Colonic mucosa (tissue), 4 donors: ENCODE results near the gene OR5L1. TPM values are rescaled to one million over a fixed set of nuclear protein-coding genes. Genes with fewer than 3 reads are reported as not detected.

Experiments
- DNase-seq: peaks from one replicate; pipeline ENCODE4 v3.0.0-alpha.2; 2020
- H3K27ac ChIP-seq: fragments of 200-600 bp; one replicate; pipeline ENCODE4 v1.8.0; 2021
- H3K27me3 ChIP-seq: fragments of 200-600 bp; one replicate; pipeline ENCODE4 v1.8.0; 2021
- H3K36me3 ChIP-seq: fragments of 200-600 bp; one replicate; pipeline ENCODE4 v1.8.0; 2021
- H3K4me1 ChIP-seq: fragments of 200-600 bp; one replicate; pipeline ENCODE4 v1.8.0; 2021; ENCODE audit warnings: mild to moderate bottlenecking
- H3K4me3 ChIP-seq: fragments of 200-600 bp; one replicate; pipeline ENCODE4 v1.8.0; 2021
- H3K9ac ChIP-seq, 2 donors: one replicate each; pipeline ENCODE4 v1.7.0; 2013; ENCODE audit warnings: control low read depth in 2 of 2, low read depth in 2 of 2, low read length in 2 of 2
- H3K9me3 ChIP-seq: fragments of 200-600 bp; one replicate; pipeline ENCODE4 v1.8.0; 2021
- CTCF ChIP-seq: fragments of 200-600 bp; IDR thresholded peaks from one replicate; pipeline ENCODE4 v1.8.0; 2022; ENCODE audit warnings: antibody characterized with exemption, mild to moderate bottlenecking
- intact Hi-C: fragments of 100-400 bp; cut with DNase I; formaldehyde crosslinking; loops from one replicate; pipeline ENCODE4 v1.14.1; 2022
- total RNA-seq, 2 donors: library from RNA; stranded (reverse); fragmentation: NEBNext Ultra II Directional in 1 of 2; extraction: Animal tissue kit (Norgen Biotek cat#: 25700) in 1 of 2; gene quantifications; one replicate each; pipeline ENCODE4 v1.2.1, GENCODE V29; 2021
- donor health status: healthy.
- donor health status: DM: no; HTN: no; CAD: no.
- donor health status: DM: no; HTN: no; CAD: no.

The OR5L1 gene
- not detected for total RNA-seq

GRCh38 chr11:55811067-55811466, at the start of gene OR5L1:
Gene OR5L1 (plus strand): TSS chr11:55811367. CDS start chr11:55811467, 100 bp downstream.
- Histone ChIP-seq H3K9ac (no peak within 1 kb of the TSS), H3K27me3 (no peaks in the 10 kb centered on the region), H3K9me3 (no peaks in the 10 kb centered on the region), H3K27ac (no peak within 1 kb of the TSS), H3K36me3 (no peaks in the 10 kb centered on the region), H3K4me3 (no peak within 1 kb of the TSS), H3K4me1 (no peaks in the 10 kb centered on the region)
- no peak for DNase-seq
- intact Hi-C loops = no loop called here
- TF ChIP-seq CTCF = no peak

GRCh38 chr11:55773138-55773537, 38.0 kb upstream of the OR5L1 start, which contains the start of gene OR5D13:
Gene OR5D13 (plus strand): TSS chr11:55773438. CDS start chr11:55773438, 0 bp downstream.
- DNase-seq = no peak
- Histone ChIP-seq H3K9ac (no peak within 1 kb of the TSS), H3K27me3 (no peaks in the 10 kb centered on the region), H3K4me3 (no peak within 1 kb of the TSS), H3K4me1 (no peaks in the 10 kb centered on the region), H3K27ac (no peak within 1 kb of the TSS), H3K9me3 (no peaks in the 10 kb centered on the region), H3K36me3 (no peaks in the 10 kb centered on the region)
- intact Hi-C loops = no loop called here
- no peak for TF ChIP-seq CTCF

- H3K4me1 ChIP-seq = no peaks in the 10 kb centered on the region
- H3K27me3 ChIP-seq = no peaks in the 10 kb centered on the region
- H3K36me3 ChIP-seq = no peaks in the 10 kb centered on the region
- H3K9me3 ChIP-seq = no peaks in the 10 kb centered on the region
- no peak for DNase-seq
- no peak overlapping the region for H3K4me3 ChIP-seq
- no peak for TF ChIP-seq CTCF
- H3K9ac ChIP-seq = no peak overlapping the region
- no peak overlapping the region for H3K27ac ChIP-seq
- intact Hi-C loops = no loop called here
Observed at GRCh38 chr11:55791606-55792005, 19.6 kb upstream of the OR5L1 start.

- no peaks in the 10 kb centered on the region for H3K4me1 ChIP-seq
- no peaks in the 10 kb centered on the region for H3K9me3 ChIP-seq
- H3K9ac ChIP-seq = no peak overlapping the region
- H3K27ac ChIP-seq = no peak overlapping the region
- intact Hi-C loops = no loop called here
- no peak for TF ChIP-seq CTCF
- no peak for DNase-seq
- H3K4me3 ChIP-seq = no peak overlapping the region
- no peaks in the 10 kb centered on the region for H3K36me3 ChIP-seq
- no peaks in the 10 kb centered on the region for H3K27me3 ChIP-seq
Observed at GRCh38 chr11:55793321-55793720, 17.8 kb upstream of the OR5L1 start.

GRCh38 chr11:55795256-55795655, 15.9 kb upstream of the OR5L1 start, which contains the start of gene OR5D14:
Gene OR5D14 (plus strand): TSS chr11:55795556. CDS start chr11:55795556, 0 bp downstream.
- no peak for TF ChIP-seq CTCF
- H3K36me3 ChIP-seq = no peaks in the 10 kb centered on the region
- no peaks in the 10 kb centered on the region for H3K9me3 ChIP-seq
- H3K27ac ChIP-seq = no peak within 1 kb of the TSS
- no peak within 1 kb of the TSS for H3K9ac ChIP-seq
- no peaks in the 10 kb centered on the region for H3K4me1 ChIP-seq
- no peak within 1 kb of the TSS for H3K4me3 ChIP-seq
- intact Hi-C loops = no loop called here
- H3K27me3 ChIP-seq = no peaks in the 10 kb centered on the region
- DNase-seq = no peak
